ENCODE measurements around the gene TNFRSF13B.

GRCh38 chr17:16980813-16981731, 9.2 kb upstream of the TNFRSF13B start:
- TF ChIP-seq GATA2 (IDR thresholded peaks at IDR 0.05; ENCODE audit: low read depth, low read length) (no peak), GATA3 (IDR thresholded peaks at IDR 0.05; ENCODE audit: low read depth, low read length) (no peak)
